ENCODE data around the gene PCGF1.

Gene PCGF1

DNA sequence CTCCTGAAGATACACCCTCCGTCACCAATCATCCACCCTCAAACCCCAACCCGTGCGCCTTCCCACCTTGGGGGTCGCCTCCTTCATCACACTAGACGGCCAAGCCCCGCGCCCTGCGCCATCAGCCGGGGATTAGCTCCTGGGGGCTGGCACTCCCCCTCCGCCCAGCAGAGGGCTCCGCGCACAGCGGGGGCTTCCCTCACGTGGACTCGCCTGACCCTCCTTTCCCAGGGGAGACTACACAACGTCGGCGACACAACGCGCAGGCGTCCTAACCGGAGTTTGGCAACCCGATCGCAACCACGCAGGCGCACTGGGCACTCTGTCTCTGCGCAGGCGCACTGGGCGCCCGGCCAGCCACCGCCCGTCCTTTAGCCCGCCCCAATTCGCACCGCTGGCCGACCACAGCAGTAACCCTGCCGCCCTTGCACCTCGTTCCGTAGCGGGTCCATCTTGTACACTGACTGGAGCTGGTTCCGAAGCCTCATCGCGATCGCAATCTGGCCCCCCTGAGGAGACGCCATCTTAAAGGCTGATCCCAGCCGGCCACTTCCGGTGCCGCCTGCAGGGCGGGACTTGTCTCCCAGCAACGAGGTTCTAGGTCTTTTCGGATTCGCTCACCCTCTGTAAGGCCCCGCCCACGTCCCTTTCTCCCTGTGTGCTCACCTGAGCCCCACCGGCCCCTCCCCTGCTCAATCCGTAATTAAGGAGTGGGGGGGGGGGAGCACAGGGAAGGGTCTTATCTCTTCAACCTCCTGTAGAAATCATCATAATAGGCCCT is at the start of gene PCGF1:
Gene PCGF1, minus strand, starts transcription at position 551 of the 781 bp plus-strand sequence. Its CDS starts 27 bp downstream, at position 524.
- peak; percentile 79 to 98 (median 94) for DNase-seq

DNA sequence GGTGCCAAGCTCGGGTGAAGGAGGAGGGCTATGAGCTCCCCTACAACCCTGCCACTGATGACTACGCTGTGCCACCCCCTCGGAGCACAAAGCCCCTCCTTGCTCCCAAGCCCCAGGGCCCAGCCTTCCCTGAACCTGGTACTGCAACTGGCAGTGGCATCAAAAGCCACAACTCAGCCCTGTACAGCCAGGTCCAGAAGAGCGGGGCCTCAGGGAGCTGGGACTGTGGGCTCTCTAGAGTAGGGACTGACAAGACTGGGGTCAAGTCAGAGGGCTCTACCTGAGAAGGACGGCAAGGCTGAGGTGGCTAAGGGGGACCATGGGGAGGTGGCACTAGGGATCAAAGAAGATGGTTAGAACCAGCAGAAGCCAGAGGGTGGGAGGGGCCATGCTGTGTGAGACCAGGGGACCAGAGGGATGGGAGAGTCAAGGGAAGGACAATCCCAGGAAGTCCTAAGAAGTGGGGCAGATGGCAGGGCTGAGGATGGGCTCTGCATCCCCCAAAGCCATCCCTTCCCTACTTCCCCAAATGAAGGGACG is 49.4 kb upstream of the PCGF1 start:
- no peak for DNase-seq

DNA sequence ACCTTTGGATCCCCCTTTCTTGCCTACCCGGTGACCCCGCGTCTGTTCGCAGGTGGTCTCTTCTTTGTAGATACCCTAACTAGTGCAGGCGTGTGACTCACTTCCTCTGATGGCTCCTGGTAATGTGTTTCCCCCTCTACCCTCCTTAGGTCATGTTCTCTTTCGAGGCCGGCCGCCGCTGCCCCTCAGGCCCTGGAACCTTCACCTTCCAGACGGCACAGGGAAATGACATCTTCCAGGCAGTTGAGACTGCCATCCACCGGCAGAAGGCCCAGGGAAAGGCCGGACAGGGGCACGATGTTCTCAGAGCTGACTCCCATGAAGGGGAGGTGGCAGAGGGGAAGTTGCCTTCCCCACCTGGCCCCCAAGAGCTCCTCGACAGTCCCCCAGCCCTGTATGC is 48.7 kb upstream of the PCGF1 start:
- no peak for DNase-seq

DNA sequence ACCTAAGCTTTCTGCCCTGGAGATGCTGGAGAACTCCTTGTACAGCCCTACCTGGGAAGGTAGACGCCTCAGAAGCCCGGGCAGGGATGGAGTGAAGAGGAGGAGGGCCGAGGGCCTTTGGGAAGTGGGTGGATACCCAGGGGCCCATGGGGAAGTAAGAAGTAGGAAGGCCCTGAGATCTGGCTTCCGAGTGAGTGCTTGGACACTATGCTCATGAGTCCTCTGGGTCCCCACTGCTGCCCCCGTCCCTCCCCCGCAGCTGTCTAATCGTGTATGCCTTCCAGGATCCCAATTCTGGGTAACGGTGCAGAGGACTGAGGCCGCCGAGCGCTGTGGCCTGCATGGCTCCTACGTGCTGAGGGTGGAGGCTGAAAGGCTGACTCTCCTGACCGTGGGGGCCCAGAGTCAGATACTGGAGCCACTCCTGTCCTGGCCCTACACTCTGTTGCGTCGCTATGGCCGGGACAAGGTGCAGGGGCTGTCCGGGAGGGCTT is 48.2 kb upstream of the PCGF1 start:
- DNase-seq, result peak in 2 of 58 donors; percentile 10 to 14

DNA sequence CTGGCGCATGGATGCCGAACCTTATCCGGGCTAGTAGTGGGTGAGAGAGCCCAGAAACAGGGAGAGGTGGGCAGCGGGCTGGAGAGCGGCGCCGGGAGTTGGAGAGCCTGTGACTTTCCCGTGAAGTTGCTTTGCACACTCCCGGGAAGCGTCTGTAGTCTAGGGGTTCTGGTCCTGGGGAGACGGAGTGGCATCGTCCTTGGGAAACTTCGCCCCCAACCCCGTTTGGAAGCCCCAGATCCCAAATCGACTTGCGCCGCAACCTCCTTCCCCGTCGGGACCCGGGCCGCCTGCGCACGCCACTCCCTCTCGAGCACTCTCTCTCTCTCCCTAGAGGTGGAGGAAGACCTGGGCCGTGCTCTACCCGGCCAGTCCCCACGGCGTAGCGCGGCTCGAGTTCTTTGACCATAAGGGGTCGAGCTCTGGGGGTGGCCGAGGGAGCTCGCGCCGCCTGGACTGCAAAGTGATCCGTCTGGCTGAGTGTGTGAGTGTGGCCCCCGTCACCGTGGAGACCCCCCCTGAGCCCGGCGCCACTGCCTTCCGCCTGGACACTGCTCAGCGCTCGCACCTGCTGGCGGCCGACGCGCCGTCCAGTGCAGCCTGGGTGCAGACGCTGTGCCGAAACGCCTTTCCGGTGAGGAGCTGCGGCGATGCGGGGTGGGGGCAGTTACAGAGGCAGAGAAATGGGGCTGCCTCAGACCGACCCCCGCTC is 47.5 kb upstream of the PCGF1 start:
- DNase-seq, result peak in 1 of 58 donors; percentile 37

DNA sequence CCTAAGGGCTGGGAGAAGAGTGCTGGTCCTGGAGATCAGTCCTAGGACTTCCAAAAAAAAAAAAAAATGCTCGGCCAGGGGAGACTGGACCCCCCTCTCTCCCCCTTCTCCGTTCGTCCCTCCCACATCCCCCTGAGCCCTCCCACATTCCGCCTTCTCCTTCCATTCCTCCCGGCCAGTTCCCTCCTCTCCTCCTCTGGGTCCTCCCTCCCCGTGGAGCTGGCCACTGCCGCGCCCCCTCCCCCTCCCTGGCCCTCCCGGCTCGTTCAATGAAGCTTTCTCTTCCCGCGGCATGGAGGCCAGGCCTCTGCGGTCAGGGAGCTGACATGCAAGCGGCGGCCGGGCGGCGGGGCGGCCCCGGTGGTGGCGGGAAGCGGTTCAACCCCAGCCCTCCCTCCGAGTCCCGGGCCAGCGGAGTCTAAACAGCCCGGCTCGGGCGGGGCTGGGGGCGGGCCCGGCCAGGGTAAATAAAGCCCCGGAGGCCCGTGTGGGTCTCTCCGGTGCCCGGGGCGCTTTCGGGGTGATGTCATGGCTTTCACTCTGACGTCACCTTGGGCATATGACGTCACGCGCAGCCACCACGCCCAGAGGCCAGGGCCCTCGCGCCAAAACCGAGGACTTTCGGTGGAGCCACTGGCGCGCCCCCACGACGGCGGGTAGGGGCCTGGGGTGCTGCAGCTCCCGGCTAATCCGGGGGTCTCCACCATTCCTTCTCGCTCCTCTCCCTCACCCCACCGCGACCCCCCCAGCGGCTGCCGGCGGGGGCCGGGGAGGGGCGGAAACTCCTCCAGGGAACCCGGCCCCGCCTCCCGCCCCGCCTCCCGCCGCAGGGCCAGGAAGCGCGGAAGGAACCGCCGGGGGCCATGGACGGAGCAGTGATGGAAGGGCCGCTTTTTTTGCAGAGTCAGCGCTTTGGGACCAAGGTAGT is 46.7 kb upstream of the PCGF1 start, which contains the start of the genes DOK1 and LOXL3:
Gene DOK1, plus strand, starts transcription at position 829 of the 928 bp plus-strand sequence. Its CDS starts 35 bp downstream, at position 864.
Gene LOXL3, minus strand, starts transcription at position 51 of the 928 bp plus-strand sequence. CDS start 1,308 bp downstream, outside the sequence.
- peak in 53 of 58 donors; percentile 11 to 75 (median 59) for DNase-seq

DNA sequence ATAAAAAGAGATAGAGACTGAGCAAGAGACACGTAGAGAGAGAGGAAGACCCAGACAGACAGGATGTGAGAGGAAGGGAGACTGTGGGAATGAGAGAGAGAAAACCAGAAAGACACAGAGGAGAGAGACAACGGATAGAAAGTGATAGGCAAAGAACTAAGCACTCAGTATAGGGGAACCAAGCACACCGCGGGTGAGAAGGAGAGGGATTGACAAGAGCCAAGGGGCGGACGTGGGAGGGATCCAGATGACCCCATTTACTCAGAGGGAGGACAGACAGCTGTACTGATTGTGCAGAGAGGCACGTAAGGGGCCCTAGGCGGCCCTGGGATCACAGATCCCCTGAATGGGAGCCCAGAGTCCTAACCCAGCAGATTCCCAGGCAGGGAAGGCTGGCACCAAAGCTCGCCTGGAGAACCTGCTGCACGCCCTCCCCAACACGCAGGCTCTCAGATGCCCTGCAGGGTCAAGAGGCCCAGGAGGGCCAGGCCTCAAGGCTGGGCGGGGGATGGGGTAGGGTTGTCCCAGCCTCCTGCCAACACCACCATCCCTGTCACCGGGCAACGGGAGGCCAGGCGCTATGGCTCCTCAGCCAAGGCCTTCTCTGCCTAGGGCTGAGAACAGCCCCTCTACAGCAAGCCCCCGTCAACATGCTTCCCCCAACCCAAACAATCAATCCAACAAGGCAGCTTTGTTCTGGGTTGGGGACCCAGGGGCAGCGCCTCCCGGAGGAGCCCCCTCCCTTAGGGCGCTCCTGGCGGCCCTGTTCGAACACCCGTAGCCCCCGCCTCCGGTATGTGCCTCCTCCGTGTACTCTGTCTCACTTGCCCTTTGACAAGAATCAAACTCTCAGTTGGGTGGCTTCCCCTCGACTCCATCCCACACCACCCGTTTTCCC is 45.7 kb upstream of the PCGF1 start:
- peak in 8 of 58 donors; percentile 11 to 41 (median 20) for DNase-seq

DNA sequence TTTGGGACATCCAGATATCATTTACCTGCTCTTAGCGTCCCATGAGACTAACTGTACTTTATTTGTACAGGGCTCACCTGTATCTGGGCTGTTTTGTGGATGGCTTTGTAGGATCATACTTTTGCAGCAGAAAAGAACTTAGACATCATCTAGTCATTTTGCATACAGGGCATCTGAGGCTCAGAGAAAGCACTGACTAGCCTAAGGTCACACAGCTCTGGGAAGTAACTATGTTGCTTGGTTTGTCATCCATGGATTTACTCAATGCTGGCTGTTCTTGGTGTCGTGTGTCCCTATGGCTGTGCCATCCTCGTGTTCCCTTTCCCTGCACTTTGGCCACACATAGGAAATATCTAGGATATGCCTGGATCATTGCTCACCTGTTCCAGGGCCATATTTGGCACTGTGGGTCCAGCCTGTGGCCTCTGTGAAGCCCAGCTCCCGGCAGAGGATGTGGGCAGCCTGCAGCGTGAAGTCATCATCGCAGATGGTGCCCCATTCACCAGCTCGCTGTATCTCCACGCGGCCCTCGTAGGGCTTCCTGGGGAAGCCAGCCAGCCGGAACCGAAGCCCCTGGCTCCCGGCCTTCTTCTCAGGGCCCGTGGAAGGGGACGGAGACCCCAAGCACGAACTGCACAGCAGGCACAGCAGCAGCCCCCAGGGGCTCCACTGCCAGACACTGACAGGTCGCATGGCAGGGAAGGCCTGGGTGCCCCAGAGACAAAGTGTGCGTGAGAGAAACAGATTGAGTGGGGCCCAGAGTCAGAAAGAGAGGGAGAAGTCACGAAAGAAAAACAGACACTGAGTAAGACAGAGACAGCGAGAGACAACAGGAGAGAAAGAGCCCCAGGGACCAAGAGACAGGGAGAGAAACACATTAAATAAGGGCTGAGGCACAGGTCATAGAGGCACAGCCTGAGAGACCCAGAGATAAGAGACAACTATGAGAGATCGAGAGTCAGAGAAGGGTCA is 44.7 kb upstream of the PCGF1 start:
- DNase-seq, result no peak

DNA sequence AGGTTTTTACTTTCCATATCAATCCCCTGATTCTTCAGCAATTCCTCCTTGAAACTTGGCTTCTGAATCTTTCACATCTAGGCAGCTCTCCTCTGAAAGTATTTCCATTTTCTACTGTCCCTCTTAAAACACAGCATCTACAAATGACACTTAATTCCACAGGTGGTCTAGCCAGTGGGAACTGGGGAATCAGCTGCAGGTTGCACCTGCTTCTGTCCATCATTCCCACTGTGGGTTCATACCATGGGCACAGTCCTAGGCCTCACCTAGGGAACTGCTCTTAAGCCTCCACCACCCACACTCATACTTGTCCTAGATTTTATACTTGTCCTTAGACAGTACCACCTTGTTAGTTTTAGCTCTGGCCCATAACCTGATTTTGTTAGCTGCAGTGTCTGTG is 44.0 kb upstream of the PCGF1 start:
- DNase-seq, result no peak

DNA sequence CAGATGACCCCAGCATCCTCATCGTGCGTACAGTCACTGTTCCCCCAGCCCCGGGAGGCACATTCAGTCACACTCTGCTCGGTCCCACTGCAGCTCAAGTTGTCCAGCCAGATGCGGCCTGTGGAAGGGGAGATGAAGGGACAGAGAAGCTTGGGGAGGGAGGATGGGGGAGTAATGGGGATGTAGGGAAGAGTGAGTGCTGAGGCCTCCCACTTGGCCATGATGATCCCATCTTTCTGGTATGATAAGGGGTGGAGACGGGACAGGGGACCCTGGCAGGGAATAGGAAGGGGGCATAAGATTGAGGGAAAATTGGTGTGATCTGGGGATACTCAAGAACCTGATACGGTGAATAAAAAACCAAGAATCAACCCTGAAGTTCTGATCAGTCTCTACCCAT is 42.7 kb upstream of the PCGF1 start:
- DNase-seq, result no peak

DNA sequence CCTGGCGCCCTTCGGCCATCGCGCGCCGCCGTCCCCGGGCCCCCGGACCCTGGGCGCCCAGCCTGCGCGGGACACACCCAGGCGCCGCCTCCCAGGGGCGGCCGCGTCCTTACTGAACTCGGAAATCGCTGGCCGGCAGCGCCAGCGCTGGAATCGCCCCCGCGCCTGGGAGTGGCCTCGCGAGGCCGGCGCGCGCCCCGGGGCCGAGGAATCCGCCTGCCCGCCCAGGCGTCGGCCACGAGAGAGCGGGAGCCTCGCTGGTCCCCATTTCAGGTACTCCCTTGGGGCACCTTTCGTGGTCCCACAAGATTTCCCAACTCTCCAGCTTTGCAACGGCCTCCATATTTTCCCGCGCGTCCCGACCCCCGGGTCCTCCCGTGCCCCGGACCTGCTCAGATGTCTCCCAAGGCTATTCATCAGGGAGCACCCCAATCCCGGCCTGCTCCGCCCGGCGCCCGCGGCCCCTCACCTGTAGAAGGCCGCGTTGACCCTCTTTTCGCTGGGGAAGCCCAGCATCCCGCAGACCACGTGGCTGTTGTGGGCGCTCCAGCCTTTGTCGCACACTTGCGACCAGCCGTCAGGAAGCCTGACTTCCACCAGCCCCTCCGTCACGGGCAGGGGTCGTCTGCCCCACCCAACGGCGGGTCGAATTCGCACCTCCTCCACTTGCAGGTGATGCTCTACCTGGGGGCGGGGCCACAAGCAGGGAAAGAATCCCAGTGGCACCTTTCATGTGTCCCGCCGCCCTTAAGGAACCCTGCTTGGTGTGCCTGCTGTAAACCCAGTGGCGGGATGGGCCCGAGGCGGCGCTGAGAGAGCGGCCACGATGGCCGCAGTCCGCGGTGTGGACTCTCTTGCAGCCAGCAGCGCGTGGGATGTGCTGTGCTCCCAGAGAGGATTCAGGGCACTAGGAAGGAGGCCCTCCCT is 41.7 kb upstream of the PCGF1 start:
- peak in 12 of 58 donors; percentile 10 to 30 (median 14) for DNase-seq

DNA sequence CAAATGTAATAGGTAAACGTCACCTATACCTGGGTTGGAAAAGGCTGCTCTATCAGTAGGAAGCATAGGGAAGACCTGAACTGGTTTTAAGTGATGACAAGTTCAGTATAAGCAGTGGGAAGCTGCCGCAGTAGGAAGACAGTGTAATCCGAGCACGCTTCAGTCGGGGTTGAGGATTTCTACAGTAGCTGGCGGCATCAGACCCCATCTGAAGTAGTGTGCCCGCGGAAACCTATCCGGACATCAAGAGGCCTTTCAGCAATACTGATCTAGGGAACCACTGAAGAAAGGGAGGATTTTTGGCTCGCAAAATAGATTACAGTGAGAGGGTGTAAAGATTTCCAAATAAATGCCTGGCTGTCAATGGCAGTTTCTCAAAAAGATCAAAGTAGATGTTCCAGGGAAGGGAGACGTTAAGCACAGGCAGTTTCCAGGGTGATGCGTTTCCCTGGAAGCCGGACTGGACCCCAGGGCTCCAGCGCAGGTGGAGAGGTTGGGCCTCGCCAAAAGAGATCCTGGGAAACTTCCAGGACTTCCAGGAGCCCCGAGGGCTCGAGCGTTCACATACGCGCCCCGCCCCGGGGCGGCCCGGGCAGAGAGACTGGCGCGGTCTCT is 40.9 kb upstream of the PCGF1 start:
- DNase-seq, result no peak

DNA sequence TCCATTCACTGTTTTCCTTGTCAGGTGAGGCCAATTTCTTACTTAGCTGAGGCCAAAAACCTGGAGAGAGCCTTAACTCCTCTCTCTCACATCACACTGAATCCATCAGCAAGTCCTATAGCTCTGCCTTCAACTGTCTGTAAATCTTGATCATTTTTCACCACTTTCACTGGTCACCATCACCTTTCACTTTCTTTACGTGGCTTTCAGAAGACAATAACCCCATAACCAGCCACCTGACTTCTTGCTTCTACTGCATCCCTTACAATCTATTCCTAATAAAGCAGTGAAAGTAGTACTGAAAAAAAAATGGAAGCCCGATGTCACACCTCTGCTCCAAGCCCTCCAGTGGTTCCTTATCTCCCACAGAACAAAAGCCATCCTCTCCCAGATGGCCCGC is 38.5 kb upstream of the PCGF1 start:
- DNase-seq, result no peak

DNA sequence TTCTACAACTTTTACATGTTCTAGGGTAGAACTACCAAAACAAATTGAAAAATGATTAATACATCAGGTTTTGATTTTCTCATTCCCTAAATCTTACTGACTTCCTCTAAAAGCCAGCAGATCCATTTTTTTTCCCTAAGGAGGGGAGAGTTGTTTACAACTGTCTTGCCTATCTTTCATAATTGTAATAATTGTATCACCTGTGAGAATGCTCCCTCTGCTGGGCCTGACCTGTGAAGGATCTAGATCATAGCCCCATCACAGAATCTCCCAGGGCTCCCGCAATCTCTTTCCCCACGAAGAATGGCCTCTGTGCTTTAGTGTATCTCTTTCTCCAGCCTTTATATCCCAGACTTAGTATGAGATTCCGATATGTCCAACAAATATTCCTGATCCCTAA is 37.1 kb upstream of the PCGF1 start:
- no peak for DNase-seq

DNA sequence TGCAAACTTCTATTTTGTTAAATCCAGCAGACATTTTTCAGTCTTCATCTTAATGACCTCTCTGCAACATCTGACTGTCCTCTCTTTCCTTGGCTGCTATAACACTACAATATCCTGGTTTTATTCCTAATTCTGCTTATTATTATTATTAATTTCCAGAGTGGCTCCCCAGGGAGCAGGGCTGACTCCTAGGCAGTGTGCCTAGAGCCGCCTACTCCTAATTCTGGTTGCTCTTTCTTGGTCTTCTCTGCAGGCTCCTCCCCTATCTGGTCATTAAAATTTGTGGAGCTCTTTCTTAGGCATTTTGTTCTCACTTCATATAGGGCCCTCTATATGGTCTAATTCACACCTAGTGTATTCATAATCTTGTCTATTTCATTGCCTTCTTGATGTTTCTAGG is 35.5 kb upstream of the PCGF1 start:
- DNase-seq, result no peak

DNA sequence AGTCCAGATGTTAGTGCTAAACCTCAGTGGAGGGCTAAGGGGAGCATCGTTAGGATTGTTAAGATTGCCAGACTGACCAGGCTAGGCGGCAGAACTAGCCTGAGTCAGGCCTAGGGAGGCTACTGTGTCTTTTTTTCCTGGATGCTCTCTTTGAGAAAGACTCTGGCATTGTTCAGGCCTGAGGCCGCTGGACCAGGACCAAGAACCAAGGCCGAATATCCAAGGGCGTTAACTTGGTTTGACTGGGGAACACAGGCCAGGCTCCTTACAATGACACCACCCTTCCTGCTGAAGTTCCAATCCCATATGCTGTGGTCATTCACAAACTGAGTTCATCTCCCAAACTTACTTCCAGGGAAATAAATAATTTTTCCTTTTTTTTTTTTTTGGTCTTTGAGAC is 32.8 kb upstream of the PCGF1 start:
- DNase-seq, result no peak

DNA sequence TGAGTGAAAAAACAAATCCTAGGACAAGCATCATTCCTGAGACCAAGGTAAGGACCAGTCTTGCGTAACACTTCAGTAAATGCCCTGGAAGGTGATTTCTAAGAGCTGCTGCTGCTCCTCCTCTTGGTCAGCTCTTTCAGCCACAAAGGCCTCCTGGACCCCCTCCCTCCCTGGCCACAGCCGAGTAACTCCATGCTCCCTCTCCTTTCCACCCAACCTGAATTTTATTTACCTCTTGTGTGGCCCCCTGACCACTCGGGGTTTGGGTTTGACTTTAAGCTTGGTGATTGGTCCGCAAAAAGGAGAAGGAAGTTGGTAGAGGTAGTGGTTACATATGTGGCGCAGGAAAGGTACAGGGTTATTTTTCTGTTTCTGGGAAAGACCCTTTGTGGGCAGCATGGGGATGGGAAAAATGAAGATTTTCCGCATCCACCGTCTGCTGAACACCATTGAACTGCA is 31.4 kb upstream of the PCGF1 start:
- no peak for DNase-seq
